GM20431 (cell line): ENCODE results near the gene IL31RA.
"Not testable (repeated sequence)": the region's sequence is repeated elsewhere in the genome, so short reads cannot be mapped to it uniquely, and the experiment has no call there.

Source experiments
- in situ Hi-C: fragments of 300-500 bp; cut with MseI, MboI; formaldehyde crosslinking; loops from one replicate; pipeline ENCODE4 v1.15.0; 2020; ENCODE audit warnings: low sequenced_read_pairs; ENCODE audit not compliant: unreplicated experiment

Gene IL31RA

DNA sequence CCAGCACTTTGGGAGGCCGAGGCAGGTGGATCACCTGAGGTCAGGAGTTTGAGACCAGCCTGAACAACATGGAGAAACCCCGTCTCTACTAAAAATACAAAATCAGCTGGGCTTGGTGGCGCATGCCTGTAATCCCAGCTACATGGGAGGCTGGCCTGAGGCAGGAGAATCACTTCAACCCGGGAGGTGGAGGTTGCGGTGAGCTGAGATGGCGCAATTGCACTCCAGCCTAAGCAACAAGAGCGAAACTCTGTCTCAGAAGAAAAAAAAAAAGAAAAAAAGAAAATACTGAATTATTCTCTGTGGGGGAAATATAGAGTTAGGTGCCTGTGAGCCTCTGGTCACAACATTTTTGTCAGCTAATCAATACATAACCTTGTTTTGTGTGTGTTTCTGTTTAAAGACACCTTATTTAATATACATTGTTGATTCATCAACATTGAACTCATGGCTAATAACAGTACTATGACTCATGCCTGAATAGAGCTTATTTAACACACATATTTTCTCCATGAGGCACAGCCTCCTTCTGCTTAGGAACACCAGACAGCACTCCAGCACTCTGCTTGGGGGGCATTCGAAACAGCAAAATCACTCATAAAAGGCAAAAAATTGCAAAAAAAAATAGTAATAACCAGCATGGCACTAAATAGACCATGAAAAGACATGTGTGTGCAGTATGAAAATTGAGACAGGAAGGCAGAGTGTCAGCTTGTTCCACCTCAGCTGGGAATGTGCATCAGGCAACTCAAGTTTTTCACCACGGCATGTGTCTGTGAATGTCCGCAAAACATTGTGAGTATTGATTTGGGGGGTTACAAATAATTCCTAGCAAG lies at the start of gene IL31RA:
Gene IL31RA (plus strand): TSS at position 519 of the 836 bp plus-strand sequence. CDS start 214 bp downstream, at position 733.
- in situ Hi-C loops: no loop called here

DNA sequence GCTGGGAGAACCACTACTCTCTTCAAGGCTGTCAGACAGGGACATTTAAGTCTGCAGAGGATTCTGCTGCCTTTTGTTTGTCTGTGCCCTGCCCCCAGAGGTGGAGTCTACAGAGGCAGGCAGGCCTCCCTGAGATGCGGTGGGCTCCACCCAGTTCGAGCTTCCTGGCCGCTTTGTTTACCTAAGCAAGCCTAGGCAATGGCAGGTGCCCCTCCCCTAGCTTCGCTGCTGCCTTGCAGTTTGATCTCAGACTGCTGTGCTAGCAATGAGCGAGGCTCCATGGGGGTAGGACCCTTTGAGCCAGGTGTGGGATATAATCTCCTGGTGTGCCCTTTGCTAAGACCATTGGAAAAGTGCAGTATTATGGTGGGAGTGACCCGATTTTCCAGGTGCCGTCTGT lies 42.3 kb upstream of the IL31RA start:
- in situ Hi-C loops: not testable (repeated sequence)

DNA sequence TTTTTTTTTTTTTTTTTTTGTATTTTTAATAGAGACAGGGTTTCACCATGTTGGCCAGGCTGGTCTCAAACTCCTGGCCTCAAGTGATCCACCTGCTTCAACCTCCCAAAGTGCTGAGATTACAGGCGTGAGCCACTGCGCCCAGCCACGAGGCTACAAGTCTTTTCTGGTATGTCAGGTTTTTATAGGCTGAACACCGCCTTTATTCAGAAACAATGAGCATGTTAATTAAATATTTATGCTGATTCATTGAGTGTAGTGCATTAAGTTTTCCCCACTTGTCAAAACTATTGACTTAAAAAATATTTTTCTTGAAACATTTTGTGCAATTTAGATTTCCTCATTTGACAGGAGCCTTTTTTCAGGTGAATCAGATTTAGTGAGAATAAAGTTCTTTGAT lies 35.2 kb upstream of the IL31RA start:
- in situ Hi-C loops: not testable (repeated sequence)

DNA sequence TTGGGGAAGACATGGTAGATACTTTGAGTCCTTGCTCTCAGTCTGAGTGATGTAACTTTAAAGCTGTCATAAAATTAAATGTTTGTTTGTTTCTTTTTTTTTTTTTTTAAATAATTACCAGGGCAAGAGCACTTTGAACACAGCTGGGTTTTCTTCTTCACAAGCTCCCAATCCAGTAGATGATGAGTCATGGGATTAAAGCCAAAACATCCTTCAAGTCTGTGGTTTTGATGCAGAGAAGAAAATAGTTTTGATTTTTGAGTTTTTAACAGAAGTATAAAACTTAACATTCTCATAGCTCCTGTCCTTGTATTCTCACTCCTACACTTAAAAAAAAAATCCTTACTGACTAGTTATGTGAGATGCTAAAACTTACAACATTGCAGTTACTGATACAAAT lies 34.8 kb upstream of the IL31RA start:
- in situ Hi-C loops: no loop called here

DNA sequence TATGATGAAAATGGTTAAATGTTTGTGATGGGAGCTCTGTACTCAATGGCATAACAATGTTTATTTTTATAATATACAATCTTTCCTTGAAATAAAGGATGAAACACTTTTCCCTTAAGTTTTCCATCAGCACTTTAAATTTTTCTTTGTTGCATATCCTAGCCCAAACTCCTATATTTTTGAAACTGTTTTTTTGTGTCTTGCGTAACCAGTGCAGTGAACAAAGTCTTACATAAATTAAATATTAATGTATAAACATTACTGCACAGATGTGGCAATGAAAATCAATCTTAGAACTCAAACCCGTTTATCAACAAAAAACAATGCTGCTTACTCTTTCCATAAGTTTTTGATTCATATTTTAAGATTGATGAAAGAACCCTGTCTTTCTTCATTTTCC lies 34.1 kb upstream of the IL31RA start:
- in situ Hi-C loops: no loop called here

GRCh38 chr5:55820488-55820887 lies 30.7 kb upstream of the IL31RA start:
- in situ Hi-C loops: no loop called here

GRCh38 chr5:55821731-55822512 lies 29.2 kb upstream of the IL31RA start:
- in situ Hi-C loops: no loop called here

DNA sequence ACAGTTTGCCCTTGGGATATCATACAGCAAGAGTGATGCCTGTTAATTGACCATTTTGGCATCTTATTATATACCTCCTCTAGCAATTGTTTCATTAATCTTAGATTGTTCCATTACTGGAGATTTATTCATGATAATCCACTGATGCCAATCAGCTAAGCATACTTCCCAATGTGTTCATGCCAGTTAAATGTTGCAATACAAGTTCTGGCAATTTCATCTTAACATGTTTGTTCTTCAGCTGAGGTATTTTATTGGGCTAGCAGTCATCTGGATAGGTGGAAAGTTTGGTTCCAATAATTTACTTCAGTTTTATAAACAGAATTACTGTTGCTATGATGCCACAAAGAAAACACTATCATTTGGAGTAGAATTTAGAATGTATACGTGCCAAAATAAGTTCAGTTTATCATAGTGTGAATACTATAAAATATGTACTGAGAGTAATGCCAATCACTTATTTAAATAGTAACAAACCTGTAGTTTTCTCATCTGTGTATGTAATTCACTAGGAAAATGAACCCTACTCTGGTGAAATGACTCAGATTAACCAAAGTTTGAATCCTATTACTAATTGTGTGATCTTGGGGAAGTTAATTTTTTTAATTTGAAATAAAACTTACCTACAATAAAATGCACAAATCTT lies 27.9 kb upstream of the IL31RA start:
- in situ Hi-C loops: no loop called here

DNA sequence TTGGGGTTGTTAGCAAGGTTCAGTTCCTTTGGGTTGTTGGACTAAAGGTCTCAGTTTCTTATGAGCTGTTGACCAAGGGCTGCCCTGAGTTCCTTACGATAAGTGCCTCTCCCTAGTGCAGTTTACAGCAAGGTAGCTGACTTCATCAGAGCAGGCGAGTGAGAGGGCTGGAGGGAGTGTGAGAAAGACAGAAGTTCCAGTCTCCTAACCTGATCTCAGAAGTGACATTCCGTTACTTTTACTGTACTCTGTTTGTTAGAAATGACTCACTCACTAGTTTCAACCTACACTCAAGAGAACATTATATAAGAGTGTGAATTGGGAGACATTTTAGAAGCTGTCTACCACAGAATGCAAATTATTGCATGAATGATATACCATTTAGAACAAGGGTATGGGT lies 21.2 kb upstream of the IL31RA start:
- in situ Hi-C loops: no loop called here

DNA sequence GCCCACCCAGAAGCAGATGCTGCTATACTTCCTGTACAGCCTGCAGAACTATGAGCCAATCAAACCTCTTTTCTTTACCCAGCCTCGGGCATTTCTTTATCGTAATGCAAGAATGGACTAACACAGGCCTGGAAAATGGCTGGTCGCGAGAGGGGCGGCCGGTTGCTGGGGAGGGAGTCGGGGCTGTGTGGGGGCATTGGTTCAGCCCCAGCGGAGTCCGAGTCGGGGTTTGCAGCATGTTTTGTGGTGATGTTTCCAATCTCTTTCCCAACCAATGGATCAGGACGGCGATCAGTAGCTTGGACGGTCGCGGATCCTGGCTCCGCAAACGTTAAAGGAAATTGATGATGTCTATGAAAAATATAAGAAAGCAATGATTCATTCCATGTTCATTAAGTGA lies 18.7 kb upstream of the IL31RA start:
- in situ Hi-C loops: no loop called here

DNA sequence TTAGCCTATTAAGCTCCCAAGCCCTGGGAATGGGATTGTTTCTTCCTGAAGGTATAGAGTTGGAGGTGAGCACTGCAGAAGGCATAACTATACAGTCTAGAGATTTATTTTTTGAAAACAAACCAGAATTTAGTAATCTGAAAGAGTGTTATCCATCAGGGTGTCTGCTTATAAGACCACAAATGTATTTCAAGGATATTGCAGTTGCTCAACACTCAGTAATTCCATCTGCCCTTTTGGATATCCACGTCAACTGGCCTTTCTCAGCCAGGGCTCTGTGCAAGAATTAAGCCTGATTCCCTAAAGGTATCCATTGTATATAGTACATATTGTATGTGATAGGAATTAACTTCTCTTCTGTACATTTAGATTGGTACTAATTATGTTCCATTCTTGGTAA lies 15.0 kb upstream of the IL31RA start:
- in situ Hi-C loops: no loop called here

- in situ Hi-C loops: no loop called here
These were observed 9.2 kb upstream of the IL31RA start for GRCh38 chr5:55841976-55842375.

- in situ Hi-C loops: no loop called here
These were observed 3.3 kb upstream of the IL31RA start for GRCh38 chr5:55847837-55848236.

- in situ Hi-C loops: no loop called here
These were observed 2.4 kb upstream of the IL31RA start for GRCh38 chr5:55848783-55849182.

DNA sequence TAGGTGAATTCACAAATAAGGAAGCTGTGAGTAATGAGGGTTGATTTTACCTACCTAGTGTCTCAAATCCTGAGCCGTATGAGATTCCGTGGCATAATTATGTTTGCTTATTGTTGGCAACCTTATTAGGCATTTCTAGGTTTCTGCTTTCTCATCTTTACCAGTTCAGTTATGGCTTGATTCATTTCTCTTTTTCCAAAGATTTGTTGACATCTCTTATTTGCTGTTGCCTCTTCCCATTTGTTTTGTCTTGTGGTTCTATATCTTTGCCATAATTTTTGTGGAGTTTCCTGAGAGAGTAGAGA lies 470 bp downstream of the IL31RA start:
- in situ Hi-C loops: no loop called here

DNA sequence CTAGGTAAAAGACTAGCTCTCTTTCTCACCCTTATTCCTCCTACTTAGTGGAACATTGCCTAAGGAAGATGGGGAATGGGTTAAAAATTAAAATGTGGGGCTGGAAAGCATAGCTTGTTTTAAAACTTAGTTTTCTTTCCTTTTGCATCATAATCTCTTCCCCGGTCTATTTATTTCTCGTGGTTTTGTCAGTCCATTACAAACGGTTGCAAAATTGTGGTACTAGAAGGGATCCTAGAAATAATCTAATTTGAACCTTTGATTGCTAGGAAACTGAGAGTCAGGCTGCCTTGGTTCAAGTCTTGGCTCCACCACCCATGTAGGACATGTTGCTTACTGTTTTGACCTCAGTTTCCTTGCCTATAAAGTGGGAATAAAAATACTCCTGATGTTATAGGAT lies 1.3 kb downstream of the IL31RA start:
- in situ Hi-C loops: no loop called here

DNA sequence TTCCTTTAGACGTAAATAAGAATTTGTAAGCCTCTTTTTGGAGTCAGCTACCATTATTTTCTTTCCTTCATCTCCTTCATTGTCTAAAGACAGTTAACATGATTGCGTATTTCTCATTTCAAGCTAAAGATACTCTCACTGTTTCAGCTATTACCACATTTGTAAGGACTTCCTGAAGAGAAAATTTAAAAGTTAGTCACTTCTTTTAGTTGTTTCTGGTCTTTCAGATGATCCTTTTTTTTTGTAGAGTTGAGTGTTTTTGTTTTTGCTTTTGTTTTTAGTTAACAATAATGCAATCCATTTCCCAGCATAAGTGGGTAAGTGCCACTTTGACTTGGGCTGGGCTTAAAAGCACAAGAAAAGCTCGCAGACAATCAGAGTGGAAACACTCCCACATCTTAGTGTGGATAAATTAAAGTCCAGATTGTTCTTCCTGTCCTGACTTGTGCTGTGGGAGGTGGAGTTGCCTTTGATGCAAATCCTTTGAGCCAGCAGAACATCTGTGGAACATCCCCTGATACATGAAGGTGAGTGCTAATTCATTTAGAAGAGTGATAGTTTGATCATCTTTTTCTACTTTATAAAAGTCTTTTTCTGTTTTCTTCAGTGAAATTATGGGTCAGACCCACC lies 2.0 kb downstream of the IL31RA start:
- in situ Hi-C loops: no loop called here

DNA sequence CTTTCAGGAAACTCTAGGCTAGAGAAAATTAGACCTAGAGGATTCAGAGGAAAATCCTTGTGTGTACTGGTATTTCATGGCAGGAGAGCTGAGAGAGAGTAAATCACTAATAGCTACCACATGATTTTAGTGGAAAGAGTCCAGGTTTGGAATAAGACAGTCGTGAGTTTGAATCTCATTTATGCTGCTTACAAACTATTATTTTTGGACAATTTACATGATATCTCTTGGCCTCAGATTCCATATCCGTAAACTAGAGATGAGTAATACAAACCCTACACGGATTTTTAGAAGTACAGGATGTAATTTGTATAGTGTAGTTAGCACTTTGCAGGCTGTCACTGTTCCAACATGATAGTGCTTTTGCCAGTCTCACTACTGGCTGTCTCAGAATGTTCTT lies 2.7 kb downstream of the IL31RA start:
- in situ Hi-C loops: no loop called here

GRCh38 chr5:55855509-55855908 lies 4.4 kb downstream of the IL31RA start:
- in situ Hi-C loops: no loop called here

- in situ Hi-C loops: no loop called here
These were observed 5.5 kb downstream of the IL31RA start for GRCh38 chr5:55856516-55857246.
